Measurements from ENCODE around the gene BCLAF3.

The BCLAF3 gene

DNA sequence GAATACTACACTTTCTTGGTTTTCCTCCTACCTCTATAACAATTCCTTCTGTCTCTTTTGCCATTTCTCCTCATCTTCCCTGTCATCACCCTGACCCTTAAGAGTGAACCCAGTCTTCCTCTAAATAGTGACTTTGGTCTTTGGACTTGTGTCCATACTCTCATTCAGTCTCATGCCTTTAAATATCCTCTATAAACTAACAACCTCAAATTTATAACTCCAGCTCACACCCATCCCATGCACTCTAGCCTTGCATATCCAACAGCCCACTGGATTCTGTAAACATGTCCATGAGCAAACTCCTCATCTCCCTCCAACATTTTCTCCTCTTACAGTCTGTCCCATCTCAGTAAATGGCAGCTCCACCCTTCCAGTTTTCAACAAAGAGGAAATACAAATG, 15.0 kb downstream of the BCLAF3 start:
- Histone ChIP-seq H2AFZ (ENCODE audit: low read depth) (no peak overlapping the region), H3K4me1 (ENCODE audit: low read depth, poor library complexity, severe bottlenecking) (no peaks in the 10 kb centered on the region), H3K27me3 (ENCODE audit: insufficient read depth, low read depth) (no peaks in the 10 kb centered on the region), H3K36me3 (ENCODE audit: insufficient read depth) (no peaks in the 10 kb centered on the region), H3K4me2 (no peak overlapping the region), H3K27ac (no peak overlapping the region), H4K20me1 (ENCODE audit: insufficient read depth) (no peaks in the 10 kb centered on the region), H3K9ac (no peak overlapping the region), H3K79me2 (ENCODE audit: insufficient read depth, low read depth) (no peaks in the 10 kb centered on the region), H3K4me3 (IDR thresholded peaks at IDR 0.05; ENCODE audit: insufficient read depth, low read depth, low read length) (no peak overlapping the region)
- TF ChIP-seq, protein P1, sequence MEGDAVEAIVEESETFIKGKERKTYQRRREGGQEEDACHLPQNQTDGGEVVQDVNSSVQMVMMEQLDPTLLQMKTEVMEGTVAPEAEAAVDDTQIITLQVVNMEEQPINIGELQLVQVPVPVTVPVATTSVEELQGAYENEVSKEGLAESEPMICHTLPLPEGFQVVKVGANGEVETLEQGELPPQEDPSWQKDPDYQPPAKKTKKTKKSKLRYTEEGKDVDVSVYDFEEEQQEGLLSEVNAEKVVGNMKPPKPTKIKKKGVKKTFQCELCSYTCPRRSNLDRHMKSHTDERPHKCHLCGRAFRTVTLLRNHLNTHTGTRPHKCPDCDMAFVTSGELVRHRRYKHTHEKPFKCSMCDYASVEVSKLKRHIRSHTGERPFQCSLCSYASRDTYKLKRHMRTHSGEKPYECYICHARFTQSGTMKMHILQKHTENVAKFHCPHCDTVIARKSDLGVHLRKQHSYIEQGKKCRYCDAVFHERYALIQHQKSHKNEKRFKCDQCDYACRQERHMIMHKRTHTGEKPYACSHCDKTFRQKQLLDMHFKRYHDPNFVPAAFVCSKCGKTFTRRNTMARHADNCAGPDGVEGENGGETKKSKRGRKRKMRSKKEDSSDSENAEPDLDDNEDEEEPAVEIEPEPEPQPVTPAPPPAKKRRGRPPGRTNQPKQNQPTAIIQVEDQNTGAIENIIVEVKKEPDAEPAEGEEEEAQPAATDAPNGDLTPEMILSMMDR (conservative IDR thresholded peaks at IDR 0.05; ENCODE audit: low read depth, low read length) = no peak

DNA sequence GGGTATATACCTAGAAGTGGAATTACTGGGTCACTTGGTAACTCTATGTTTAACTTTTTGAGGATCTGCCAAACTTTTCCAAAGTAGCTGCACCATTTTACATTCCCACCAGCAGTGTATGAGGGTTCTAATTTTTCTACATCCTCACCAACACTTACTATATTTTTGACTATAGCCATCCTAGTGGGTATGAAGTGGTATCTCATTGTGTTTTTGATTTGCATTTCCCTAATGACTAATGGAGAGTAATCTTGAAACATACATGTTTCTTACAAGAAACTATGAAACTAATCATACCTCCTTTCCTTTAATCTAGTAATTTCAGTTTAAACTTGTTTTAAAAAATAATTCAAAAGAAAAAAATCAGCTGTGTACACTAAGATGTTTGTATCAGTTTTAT, 17.9 kb downstream of the BCLAF3 start:
- H3K4me1 ChIP-seq (ENCODE audit: low read depth, poor library complexity, severe bottlenecking) = no peaks in the 10 kb centered on the region
- TF ChIP-seq, protein P1 (conservative IDR thresholded peaks at IDR 0.05; ENCODE audit: low read depth, low read length) = no peak
- H3K4me2 ChIP-seq = no peak overlapping the region
- no peak overlapping the region for H3K4me3 ChIP-seq (IDR thresholded peaks at IDR 0.05; ENCODE audit: insufficient read depth, low read depth, low read length)
- no peak overlapping the region for H3K9ac ChIP-seq
- H3K27ac ChIP-seq = no peak overlapping the region
- H3K79me2 ChIP-seq (ENCODE audit: insufficient read depth, low read depth) = no peaks in the 10 kb centered on the region
- H3K36me3 ChIP-seq (ENCODE audit: insufficient read depth) = no peaks in the 10 kb centered on the region
- no peak overlapping the region for H2AFZ ChIP-seq (ENCODE audit: low read depth)
- H4K20me1 ChIP-seq (ENCODE audit: insufficient read depth) = no peaks in the 10 kb centered on the region
- H3K27me3 ChIP-seq (ENCODE audit: insufficient read depth, low read depth) = no peaks in the 10 kb centered on the region

DNA sequence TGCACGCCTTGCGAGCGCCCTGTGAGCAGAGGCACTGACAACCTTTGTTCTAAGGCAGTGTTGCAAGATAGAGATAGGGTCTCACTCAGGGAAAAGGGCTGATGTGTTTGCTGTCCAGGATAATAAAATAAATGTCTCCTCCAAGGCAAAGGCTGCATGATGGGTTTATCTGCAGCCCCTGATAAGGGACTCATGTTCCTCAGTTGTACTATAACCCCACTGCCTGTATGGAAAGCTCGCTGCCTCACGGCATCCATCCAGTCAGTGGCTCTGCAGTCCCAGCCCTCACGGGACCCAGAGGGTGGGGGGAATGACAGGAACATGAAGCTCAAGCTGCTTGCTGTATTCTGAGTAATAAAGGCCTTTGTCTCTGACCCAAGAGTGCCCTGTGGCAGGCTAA, 22.6 kb downstream of the BCLAF3 start:
- no peaks in the 10 kb centered on the region for H3K27me3 ChIP-seq (ENCODE audit: insufficient read depth, low read depth)
- H3K79me2 ChIP-seq (ENCODE audit: insufficient read depth, low read depth) = no peaks in the 10 kb centered on the region
- H3K4me1 ChIP-seq (ENCODE audit: low read depth, poor library complexity, severe bottlenecking) = no peaks in the 10 kb centered on the region
- H3K36me3 ChIP-seq (ENCODE audit: insufficient read depth) = no peaks in the 10 kb centered on the region
- no peak overlapping the region for H2AFZ ChIP-seq (ENCODE audit: low read depth)
- no peak overlapping the region for H3K4me2 ChIP-seq
- H3K4me3 ChIP-seq (IDR thresholded peaks at IDR 0.05; ENCODE audit: insufficient read depth, low read depth, low read length) = no peak overlapping the region
- H3K9ac ChIP-seq = no peak overlapping the region
- TF ChIP-seq, protein P1 (conservative IDR thresholded peaks at IDR 0.05; ENCODE audit: low read depth, low read length) = no peak
- no peaks in the 10 kb centered on the region for H4K20me1 ChIP-seq (ENCODE audit: insufficient read depth)
- no peak overlapping the region for H3K27ac ChIP-seq

DNA sequence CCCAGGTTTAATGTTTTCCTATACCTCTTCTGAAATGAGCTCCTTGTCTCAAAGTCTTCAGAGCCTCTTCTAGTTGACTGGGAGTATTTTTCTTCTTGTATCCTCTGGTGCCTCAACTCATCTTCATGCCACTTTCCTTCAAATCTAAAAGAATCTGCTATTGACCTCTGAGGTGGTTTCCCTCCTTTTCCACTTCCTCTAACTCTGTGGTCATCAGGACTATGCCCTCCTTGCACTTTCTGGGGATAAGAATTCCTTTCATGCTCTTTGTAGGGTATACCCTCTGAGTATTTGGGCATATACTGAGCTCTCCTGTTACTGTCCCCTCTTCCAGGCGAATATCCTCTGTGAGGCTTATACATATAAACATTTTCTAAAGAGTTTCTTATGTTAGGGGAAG, 24.8 kb downstream of the BCLAF3 start:
- H2AFZ ChIP-seq (ENCODE audit: low read depth) = no peak overlapping the region
- TF ChIP-seq, protein P1 (conservative IDR thresholded peaks at IDR 0.05; ENCODE audit: low read depth, low read length) = no peak
- H3K9ac ChIP-seq = no peak overlapping the region
- no peaks in the 10 kb centered on the region for H3K36me3 ChIP-seq (ENCODE audit: insufficient read depth)
- no peaks in the 10 kb centered on the region for H3K4me1 ChIP-seq (ENCODE audit: low read depth, poor library complexity, severe bottlenecking)
- no peak overlapping the region for H3K27ac ChIP-seq
- no peak overlapping the region for H3K4me2 ChIP-seq
- H3K79me2 ChIP-seq (ENCODE audit: insufficient read depth, low read depth) = no peaks in the 10 kb centered on the region
- H3K27me3 ChIP-seq (ENCODE audit: insufficient read depth, low read depth) = no peaks in the 10 kb centered on the region
- H3K4me3 ChIP-seq (IDR thresholded peaks at IDR 0.05; ENCODE audit: insufficient read depth, low read depth, low read length) = no peak overlapping the region
- no peaks in the 10 kb centered on the region for H4K20me1 ChIP-seq (ENCODE audit: insufficient read depth)

Data from KMS-11 (cell line).